ENCODE measurements around the gene CMKLR1.

CMKLR1 gene

GRCh38 chr12:108317308-108318234, 21.5 kb downstream of the CMKLR1 start:
- no peak for TF ChIP-seq CTCF (IDR thresholded peaks at IDR 0.05)

- no peak for TF ChIP-seq CTCF (IDR thresholded peaks at IDR 0.05)
Measured at GRCh38 chr12:108316176-108317086, 22.7 kb downstream of the CMKLR1 start.

GRCh38 chr12:108315486-108316105, 23.5 kb downstream of the CMKLR1 start:
- no peak for TF ChIP-seq CTCF (IDR thresholded peaks at IDR 0.05)

- TF ChIP-seq CTCF (IDR thresholded peaks at IDR 0.05), result no peak
Measured at GRCh38 chr12:108313606-108314351, 25.3 kb downstream of the CMKLR1 start.

- TF ChIP-seq CTCF (IDR thresholded peaks at IDR 0.05), result no peak
Measured at GRCh38 chr12:108313241-108313605, 25.9 kb downstream of the CMKLR1 start.

GRCh38 chr12:108312693-108313189, 26.4 kb downstream of the CMKLR1 start:
- TF ChIP-seq CTCF (IDR thresholded peaks at IDR 0.05), result no peak

Measured in LNCAP (cell line).